ENCODE measurements around the gene PLCD3.

The PLCD3 gene

GRCh38 chr17:45168991-45169752 lies 36.9 kb upstream of the PLCD3 start:
- no peak for TF ChIP-seq POLR2AphosphoS5 (IDR thresholded peaks at IDR 0.05; ENCODE audit: low read depth, low read length)
- no peak for TF ChIP-seq FOXP2 (optimal IDR thresholded peaks at IDR 0.05; ENCODE audit: borderline replicate concordance, extremely low read depth, extremely low read length, insufficient read depth)
- no peak for TF ChIP-seq REST (IDR thresholded peaks at IDR 0.05; ENCODE audit: insufficient read depth in 1 of 2, low read depth in 2 of 2, low read length in 2 of 2)
- TF ChIP-seq TAF1 (IDR thresholded peaks at IDR 0.05; ENCODE audit: borderline replicate concordance, insufficient read depth, low read length), result no peak
- no peak for TF ChIP-seq SIN3A (IDR thresholded peaks at IDR 0.05; ENCODE audit: borderline replicate concordance, insufficient read depth, low read length)

GRCh38 chr17:45164734-45165269 lies 32.5 kb upstream of the PLCD3 start:
- TF ChIP-seq TAF1 (IDR thresholded peaks at IDR 0.05; ENCODE audit: borderline replicate concordance, insufficient read depth, low read length), result no peak
- no peak for TF ChIP-seq FOXP2 (optimal IDR thresholded peaks at IDR 0.05; ENCODE audit: borderline replicate concordance, extremely low read depth, extremely low read length, insufficient read depth)
- TF ChIP-seq SIN3A (IDR thresholded peaks at IDR 0.05; ENCODE audit: borderline replicate concordance, insufficient read depth, low read length), result no peak
- TF ChIP-seq POLR2AphosphoS5 (IDR thresholded peaks at IDR 0.05; ENCODE audit: low read depth, low read length), result no peak
- no peak for TF ChIP-seq REST (IDR thresholded peaks at IDR 0.05; ENCODE audit: insufficient read depth in 1 of 2, low read depth in 2 of 2, low read length in 2 of 2)

- no peak for TF ChIP-seq SIN3A (IDR thresholded peaks at IDR 0.05; ENCODE audit: borderline replicate concordance, insufficient read depth, low read length)
- TF ChIP-seq TAF1 (IDR thresholded peaks at IDR 0.05; ENCODE audit: borderline replicate concordance, insufficient read depth, low read length), result no peak
- TF ChIP-seq REST (IDR thresholded peaks at IDR 0.05; ENCODE audit: insufficient read depth in 1 of 2, low read depth in 2 of 2, low read length in 2 of 2), result no peak
- no peak for TF ChIP-seq FOXP2 (optimal IDR thresholded peaks at IDR 0.05; ENCODE audit: borderline replicate concordance, extremely low read depth, extremely low read length, insufficient read depth)
- no peak for TF ChIP-seq POLR2AphosphoS5 (IDR thresholded peaks at IDR 0.05; ENCODE audit: low read depth, low read length)
These were observed 29.8 kb upstream of the PLCD3 start for GRCh38 chr17:45162025-45162687.

- TF ChIP-seq FOXP2 (optimal IDR thresholded peaks at IDR 0.05; ENCODE audit: borderline replicate concordance, extremely low read depth, extremely low read length, insufficient read depth), result peak; percentile 39
- TF ChIP-seq SIN3A (IDR thresholded peaks at IDR 0.05; ENCODE audit: borderline replicate concordance, insufficient read depth, low read length), result peak; percentile 60; the same call in 1 of the 2 replicates
- TF ChIP-seq TAF1 (IDR thresholded peaks at IDR 0.05; ENCODE audit: borderline replicate concordance, insufficient read depth, low read length), result peak; percentile 99
- peak; percentile 87 for TF ChIP-seq POLR2AphosphoS5 (IDR thresholded peaks at IDR 0.05; ENCODE audit: low read depth, low read length)
- peak; percentile 53 to 69; a peak in 1 of 4 replicates for TF ChIP-seq REST (IDR thresholded peaks at IDR 0.05; ENCODE audit: insufficient read depth in 1 of 2, low read depth in 2 of 2, low read length in 2 of 2)
These were observed 29.1 kb upstream of the PLCD3 start, which contains the start of gene HEXIM2 for GRCh38 chr17:45161288-45162024. Gene HEXIM2, plus strand, starts transcription at chr17:45161875. Its CDS starts 919 bp downstream, at chr17:45162794.

Measured in PFSK-1 (cell line).